Superior temporal gyrus (tissue), 1 donor: ENCODE results near the gene RALGPS1.

Source experiments
- DNase-seq: peaks from one replicate; pipeline ENCODE4 v3.0.0-alpha.2; 2016; ENCODE audit errors: extremely low spot score

Gene RALGPS1

GRCh38 chr9:127205952-127206351, 291.4 kb downstream of the RALGPS1 start:
- no peak for DNase-seq

- no peak for DNase-seq
Measured at GRCh38 chr9:127206666-127207065, 292.1 kb downstream of the RALGPS1 start.

- DNase-seq, result no peak
Measured at GRCh38 chr9:127207734-127208410, 293.3 kb downstream of the RALGPS1 start.

- DNase-seq, result no peak
Measured at GRCh38 chr9:127208416-127208815, 293.8 kb downstream of the RALGPS1 start.

- no peak for DNase-seq
Measured at GRCh38 chr9:127209220-127209619, 294.6 kb downstream of the RALGPS1 start.

- no peak for DNase-seq
Measured at GRCh38 chr9:127209948-127210640, 295.5 kb downstream of the RALGPS1 start.

GRCh38 chr9:127210851-127211730, 296.5 kb downstream of the RALGPS1 start:
- no peak for DNase-seq

GRCh38 chr9:127211983-127212382, 297.4 kb downstream of the RALGPS1 start:
- DNase-seq, result no peak

- no peak for DNase-seq
Measured at GRCh38 chr9:127212453-127212852, 297.9 kb downstream of the RALGPS1 start.

- DNase-seq, result no peak
Measured at GRCh38 chr9:127213859-127214258, 299.3 kb downstream of the RALGPS1 start.

- peak; percentile 81 for DNase-seq
Measured at GRCh38 chr9:127214421-127215267, 300.1 kb downstream of the RALGPS1 start.

GRCh38 chr9:127215268-127216209, 301.0 kb downstream of the RALGPS1 start:
- no peak for DNase-seq

GRCh38 chr9:127216210-127216887, 301.8 kb downstream of the RALGPS1 start:
- DNase-seq, result no peak

- DNase-seq, result no peak
Measured at GRCh38 chr9:127216888-127217217, 302.3 kb downstream of the RALGPS1 start.

- DNase-seq, result no peak
Measured at GRCh38 chr9:127218818-127219217, 304.2 kb downstream of the RALGPS1 start.

- no peak for DNase-seq
Measured at GRCh38 chr9:127219520-127219919, 304.9 kb downstream of the RALGPS1 start.

GRCh38 chr9:127221695-127222094, 307.1 kb downstream of the RALGPS1 start:
- DNase-seq, result no peak

GRCh38 chr9:127222388-127223095, 308.0 kb downstream of the RALGPS1 start:
- DNase-seq, result no peak

- DNase-seq, result no peak
Measured at GRCh38 chr9:127223266-127223665, 308.7 kb downstream of the RALGPS1 start.
